HG03571 (cell line): ENCODE results near the gene ZNHIT3.
"Not testable (repeated sequence)": the region's sequence is repeated elsewhere in the genome, so short reads cannot be mapped to it uniquely, and the experiment has no call there.

Source experiments
- ATAC-seq: cut with Tn5 transposase; IDR thresholded peaks from one replicate; pipeline ENCODE4 v1.9.1; 2021; ENCODE audit not compliant: unreplicated experiment

ZNHIT3 gene

GRCh38 chr17:36482611-36483504, 3.6 kb upstream of the ZNHIT3 start:
- no peak for ATAC-seq

GRCh38 chr17:36484021-36484420, 2.5 kb upstream of the ZNHIT3 start:
- ATAC-seq: not testable (repeated sequence)

- no peak for ATAC-seq
These were observed 1.5 kb upstream of the ZNHIT3 start for GRCh38 chr17:36485027-36485426.

GRCh38 chr17:36485805-36486203, 677 bp upstream of the ZNHIT3 start:
- no peak for ATAC-seq

GRCh38 chr17:36493956-36494355, 7.5 kb downstream of the ZNHIT3 start:
- ATAC-seq: no peak

GRCh38 chr17:36494674-36495073, 8.2 kb downstream of the ZNHIT3 start:
- ATAC-seq: no peak

GRCh38 chr17:36495076-36495578, 8.6 kb downstream of the ZNHIT3 start:
- ATAC-seq: no peak

GRCh38 chr17:36496018-36496789, 9.7 kb downstream of the ZNHIT3 start:
- no peak for ATAC-seq

GRCh38 chr17:36498155-36498554, 11.7 kb downstream of the ZNHIT3 start:
- ATAC-seq: no peak

GRCh38 chr17:36498560-36499300, 12.2 kb downstream of the ZNHIT3 start:
- no peak for ATAC-seq

- no peak for ATAC-seq
These were observed 14.3 kb downstream of the ZNHIT3 start for GRCh38 chr17:36500745-36501225.

GRCh38 chr17:36501351-36501750, 14.9 kb downstream of the ZNHIT3 start:
- no peak for ATAC-seq

GRCh38 chr17:36501963-36502362, 15.5 kb downstream of the ZNHIT3 start:
- no peak for ATAC-seq

GRCh38 chr17:36503456-36504155, 17.1 kb downstream of the ZNHIT3 start:
- no peak for ATAC-seq

GRCh38 chr17:36504156-36504545, 17.7 kb downstream of the ZNHIT3 start:
- no peak for ATAC-seq

GRCh38 chr17:36505171-36505570, 18.7 kb downstream of the ZNHIT3 start:
- no peak for ATAC-seq

GRCh38 chr17:36506249-36506826, 19.9 kb downstream of the ZNHIT3 start:
- ATAC-seq: no peak

GRCh38 chr17:36506831-36507230, 20.4 kb downstream of the ZNHIT3 start:
- no peak for ATAC-seq

- ATAC-seq: no peak
These were observed 20.8 kb downstream of the ZNHIT3 start for GRCh38 chr17:36507266-36507665.

- not testable (repeated sequence) for ATAC-seq
These were observed 22.0 kb downstream of the ZNHIT3 start for GRCh38 chr17:36508439-36508838.
